Esophagus muscularis mucosa (tissue), 4 donors: ENCODE measurements around the gene GJB1.

ENCODE experiments used
- EP300 ChIP-seq: sonication (generic); formaldehyde crosslinking; IDR thresholded peaks from one replicate; pipeline ENCODE4 v1.6.1; 2017; ENCODE audit warnings: antibody characterized with exemption
- POLR2A ChIP-seq: fragments of 450-650 bp; IDR thresholded peaks from one replicate; pipeline ENCODE4 v1.6.1; 2017; ENCODE audit warnings: antibody characterized with exemption, moderate library complexity, mild to moderate bottlenecking, low read depth
- TF ChIP-seq, protein P1 (sequence below), 3 experiments: fragments of 200-600 bp in 2 of 3; fragments of 450-650 bp in 1 of 3; sonication (generic) in 2 of 3; IDR thresholded peaks; one replicate each; pipeline ENCODE4 v1.5.1; 2017 to 2019; ENCODE audit warnings: antibody characterized with exemption in 3 of 3, mild to moderate bottlenecking in 2 of 3, moderate library complexity in 1 of 3

DNA sequence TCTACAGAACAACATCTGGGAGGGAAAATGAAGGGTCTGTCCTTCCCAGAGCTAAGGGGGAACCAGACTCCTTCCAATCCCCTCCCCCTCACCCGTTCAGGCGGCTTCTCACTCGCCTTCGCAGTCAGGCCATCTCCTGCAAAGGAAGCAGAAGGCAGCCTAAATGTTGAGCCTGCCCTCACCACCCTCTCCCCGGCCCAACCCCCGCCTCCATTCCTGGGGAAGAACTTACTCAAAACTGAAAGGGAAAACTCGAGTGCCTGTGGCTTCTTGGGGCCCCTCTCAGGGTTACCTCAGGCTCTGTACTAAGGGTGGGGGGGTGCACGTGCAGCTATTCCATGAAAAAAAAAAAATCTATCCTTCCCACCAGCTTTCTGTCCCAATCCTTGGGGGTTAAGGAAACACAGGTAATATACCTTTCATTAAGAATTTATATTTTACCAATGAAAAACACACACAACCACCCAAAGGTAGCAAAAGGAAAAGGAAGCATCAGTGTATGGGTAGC is 28.5 kb downstream of the GJB1 start:
- TF ChIP-seq, protein P1, sequence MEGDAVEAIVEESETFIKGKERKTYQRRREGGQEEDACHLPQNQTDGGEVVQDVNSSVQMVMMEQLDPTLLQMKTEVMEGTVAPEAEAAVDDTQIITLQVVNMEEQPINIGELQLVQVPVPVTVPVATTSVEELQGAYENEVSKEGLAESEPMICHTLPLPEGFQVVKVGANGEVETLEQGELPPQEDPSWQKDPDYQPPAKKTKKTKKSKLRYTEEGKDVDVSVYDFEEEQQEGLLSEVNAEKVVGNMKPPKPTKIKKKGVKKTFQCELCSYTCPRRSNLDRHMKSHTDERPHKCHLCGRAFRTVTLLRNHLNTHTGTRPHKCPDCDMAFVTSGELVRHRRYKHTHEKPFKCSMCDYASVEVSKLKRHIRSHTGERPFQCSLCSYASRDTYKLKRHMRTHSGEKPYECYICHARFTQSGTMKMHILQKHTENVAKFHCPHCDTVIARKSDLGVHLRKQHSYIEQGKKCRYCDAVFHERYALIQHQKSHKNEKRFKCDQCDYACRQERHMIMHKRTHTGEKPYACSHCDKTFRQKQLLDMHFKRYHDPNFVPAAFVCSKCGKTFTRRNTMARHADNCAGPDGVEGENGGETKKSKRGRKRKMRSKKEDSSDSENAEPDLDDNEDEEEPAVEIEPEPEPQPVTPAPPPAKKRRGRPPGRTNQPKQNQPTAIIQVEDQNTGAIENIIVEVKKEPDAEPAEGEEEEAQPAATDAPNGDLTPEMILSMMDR (IDR thresholded peaks at IDR 0.05), result no peak
- TF ChIP-seq EP300 (no peak), POLR2A (no peak)
